Endometrium (tissue), 2 donors: Measurements from ENCODE around the gene DISC1.

ENCODE experiments used
- FAIRE-seq: peaks from 2 replicates; lab custom pipeline; 2012; peaks lifted over from hg19 to GRCh38; lab: Jason Lieb, UNC
- donor health status: control.
- donor health status: control.

The DISC1 gene

GRCh38 chr1:231821281-231821680 is 194.7 kb downstream of the DISC1 start:
- FAIRE-seq = peak; percentile 71

DNA sequence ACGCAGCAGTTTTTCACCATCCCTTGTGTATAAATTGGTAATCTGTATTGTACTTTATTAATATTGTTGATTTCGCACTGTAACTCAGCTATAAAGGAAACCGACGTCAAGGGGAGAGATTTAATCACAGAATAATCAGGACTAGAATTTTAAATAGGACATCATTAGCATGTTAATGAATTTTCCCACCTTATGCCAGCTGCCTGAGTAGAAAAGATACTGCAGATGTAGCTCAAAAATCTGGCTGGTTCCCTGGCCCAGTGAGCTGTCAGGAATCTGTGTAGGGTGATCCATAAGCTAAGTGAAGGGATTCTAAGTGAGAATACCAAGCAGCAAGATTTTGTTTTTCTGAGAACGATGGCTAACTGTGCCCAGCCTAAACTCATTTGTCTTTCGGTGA is 195.5 kb downstream of the DISC1 start:
- no peak for FAIRE-seq

- FAIRE-seq = no peak
Observed at GRCh38 chr1:231826566-231826965, 200.0 kb downstream of the DISC1 start.

DNA sequence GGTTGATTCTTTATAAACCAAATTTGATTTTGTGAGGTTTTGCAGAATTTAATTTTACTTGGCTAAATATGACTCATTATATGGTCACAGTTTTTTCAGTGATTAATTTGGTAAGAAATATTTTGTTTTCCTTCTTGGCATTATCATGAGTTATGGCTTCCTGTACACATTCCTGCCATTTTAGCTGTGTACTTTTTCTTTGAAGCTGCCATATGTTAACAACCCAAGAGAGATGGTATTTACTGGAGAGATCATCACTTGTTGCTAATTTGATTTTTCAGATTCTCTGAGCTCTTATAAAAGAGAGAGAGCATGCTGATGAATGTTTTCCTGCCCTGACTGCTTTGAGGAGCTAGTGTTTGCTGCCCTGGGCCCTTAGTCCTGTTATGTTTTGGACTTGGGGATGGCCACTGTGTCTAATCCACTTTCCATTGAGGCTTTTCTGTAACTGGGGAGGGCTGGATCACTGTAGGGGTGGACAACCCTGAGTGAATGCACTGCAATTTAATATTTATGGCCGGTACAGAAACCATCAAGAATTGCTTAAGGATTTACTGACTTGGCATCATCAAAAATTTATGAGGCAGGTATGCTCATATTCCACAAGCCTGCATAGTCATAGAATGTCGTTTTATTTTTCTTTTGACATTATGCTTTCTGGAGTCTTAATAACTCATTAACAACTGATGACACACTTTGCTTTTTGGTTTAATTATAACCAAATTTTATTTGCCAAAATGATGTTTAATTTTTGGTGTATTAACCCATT is 200.9 kb downstream of the DISC1 start:
- peak; percentile 33 for FAIRE-seq

GRCh38 chr1:231828182-231828920 is 201.8 kb downstream of the DISC1 start:
- FAIRE-seq = no peak

- FAIRE-seq = no peak
Observed at GRCh38 chr1:231829332-231829731, 202.7 kb downstream of the DISC1 start.

DNA sequence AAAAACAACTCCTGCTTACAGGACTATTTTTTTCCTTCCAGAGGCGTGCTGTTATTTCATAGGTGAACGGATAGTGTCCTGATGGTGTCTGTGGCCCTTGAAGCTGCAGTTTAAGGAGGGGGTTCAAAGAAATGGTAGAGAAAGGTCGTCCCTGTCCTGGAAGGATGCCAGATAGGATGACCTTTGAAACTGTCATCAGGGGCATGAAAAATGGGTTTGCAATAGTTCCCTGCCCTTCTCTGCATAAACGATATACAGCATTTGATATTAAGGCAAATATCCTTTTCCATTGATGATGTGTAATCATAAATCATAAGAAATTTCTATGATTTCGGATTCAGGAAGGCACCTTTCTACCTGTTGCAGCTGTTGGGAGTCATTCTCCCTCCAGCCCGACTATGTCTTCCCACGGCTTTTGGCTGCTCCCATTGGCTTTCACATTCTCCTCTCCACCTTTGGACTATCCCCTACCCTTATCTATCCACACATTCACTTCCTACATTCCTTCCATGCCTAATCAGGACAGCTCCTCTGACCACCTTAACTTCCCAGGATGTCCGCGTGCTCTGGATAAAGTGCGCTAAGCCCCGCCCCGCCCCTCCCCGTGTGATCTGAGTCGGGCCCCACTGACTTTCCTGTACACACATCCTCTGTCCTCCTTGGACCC is 209.8 kb downstream of the DISC1 start:
- FAIRE-seq = no peak

DNA sequence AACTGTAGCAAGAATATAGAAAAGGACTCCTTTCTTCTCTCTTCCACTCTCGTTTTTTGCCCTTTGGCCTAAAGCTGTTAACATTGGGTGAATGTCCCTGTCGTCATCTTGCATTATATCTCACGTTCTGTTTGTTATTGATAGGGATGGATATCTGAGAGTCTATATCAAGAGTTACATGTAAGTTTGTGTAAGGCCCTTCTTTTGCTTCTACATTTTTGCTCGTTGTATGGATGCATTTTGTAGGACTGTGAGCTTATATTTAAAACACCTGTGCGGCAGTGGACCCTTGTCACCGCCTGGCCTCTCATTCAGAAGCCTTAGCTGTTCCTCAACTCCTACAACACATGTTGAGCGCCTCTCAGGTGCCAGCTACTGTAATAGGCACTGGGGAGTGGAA is 211.9 kb downstream of the DISC1 start:
- no peak for FAIRE-seq

DNA sequence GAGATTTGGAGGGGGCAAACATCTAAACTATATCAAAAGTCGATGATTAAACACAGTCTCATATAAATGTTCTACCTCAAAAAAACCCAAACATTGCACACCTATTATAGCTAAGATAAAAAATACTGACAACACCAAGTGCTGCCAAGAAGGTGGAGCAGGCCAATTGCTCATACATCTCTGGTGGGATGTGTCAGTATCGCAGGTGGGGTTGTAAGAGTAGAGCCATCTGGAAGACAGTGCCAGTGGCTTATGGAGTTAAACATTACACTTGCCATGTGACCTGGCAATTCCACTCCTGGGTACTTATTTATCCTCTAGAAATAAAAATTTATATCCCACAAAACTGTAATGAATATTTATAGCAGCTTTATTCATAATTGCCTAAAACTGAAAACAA is 213.4 kb downstream of the DISC1 start:
- no peak for FAIRE-seq

GRCh38 chr1:231841616-231842344 is 215.2 kb downstream of the DISC1 start:
- FAIRE-seq = no peak

GRCh38 chr1:231842441-231842840 is 215.9 kb downstream of the DISC1 start:
- no peak for FAIRE-seq

DNA sequence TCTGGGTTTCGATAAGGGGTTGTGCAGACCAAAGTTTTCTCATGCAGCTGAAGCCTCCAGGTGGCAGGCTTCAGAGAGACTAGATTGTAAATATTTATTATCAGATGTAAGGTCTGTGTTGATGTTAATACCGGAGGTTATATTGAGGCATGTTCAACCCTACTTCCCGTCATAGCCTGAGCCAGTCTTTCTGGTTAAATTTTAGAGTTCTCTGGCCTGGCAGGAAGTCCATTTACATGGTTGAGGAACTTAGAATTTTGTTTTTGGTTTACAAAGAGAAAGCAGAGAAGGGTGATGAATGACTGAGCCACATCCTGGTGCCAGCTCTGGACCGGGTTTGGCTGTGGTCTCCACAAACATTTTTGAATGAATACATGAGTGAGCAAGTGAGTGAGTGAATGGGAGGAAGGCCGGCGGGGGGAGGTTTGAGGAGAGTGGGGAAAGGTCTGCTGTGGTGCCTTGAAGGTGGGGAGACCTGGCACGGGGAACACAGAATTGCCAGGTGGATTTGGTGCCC is 218.5 kb downstream of the DISC1 start:
- FAIRE-seq = no peak

- FAIRE-seq = no peak
Observed at GRCh38 chr1:231847612-231848397, 221.2 kb downstream of the DISC1 start.

DNA sequence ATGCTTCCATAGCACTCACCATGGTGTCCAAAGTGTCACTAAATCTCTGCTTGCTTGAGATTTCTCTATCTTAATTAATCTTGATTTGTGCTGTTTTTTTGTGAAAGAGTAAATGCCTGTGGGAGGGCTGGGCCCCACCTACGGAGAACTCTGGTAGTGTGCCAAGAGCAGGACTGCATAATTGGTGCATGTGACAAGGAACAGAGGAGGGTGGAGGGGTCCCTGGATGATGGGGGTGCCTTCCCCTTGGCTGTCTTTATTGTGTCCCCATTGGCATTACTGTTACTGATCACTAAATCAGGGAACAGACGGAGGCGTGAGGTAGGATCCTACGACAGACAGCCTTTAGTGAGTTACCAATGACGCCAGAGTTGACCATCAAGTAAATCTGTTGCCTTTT is 223.4 kb downstream of the DISC1 start:
- FAIRE-seq = no peak

DNA sequence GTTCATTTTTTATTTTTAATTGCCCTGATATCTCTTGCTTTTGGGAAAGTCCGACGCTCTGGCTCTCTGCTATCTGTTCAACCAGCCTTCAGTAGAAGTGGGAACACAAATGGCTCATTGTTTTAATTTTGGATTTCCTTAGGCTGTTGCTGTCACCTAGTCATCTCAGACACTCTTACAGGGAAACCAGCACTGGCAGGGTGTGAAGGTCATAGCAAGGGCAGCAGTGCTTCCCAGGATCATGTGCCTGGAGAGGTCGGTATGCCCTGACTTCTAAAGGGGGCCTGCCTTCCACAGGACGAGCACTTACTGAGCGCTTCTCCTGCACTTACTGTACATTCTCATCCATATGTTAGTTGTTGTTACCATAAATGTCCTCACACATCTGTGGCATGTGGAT is 224.2 kb downstream of the DISC1 start:
- FAIRE-seq = no peak

DNA sequence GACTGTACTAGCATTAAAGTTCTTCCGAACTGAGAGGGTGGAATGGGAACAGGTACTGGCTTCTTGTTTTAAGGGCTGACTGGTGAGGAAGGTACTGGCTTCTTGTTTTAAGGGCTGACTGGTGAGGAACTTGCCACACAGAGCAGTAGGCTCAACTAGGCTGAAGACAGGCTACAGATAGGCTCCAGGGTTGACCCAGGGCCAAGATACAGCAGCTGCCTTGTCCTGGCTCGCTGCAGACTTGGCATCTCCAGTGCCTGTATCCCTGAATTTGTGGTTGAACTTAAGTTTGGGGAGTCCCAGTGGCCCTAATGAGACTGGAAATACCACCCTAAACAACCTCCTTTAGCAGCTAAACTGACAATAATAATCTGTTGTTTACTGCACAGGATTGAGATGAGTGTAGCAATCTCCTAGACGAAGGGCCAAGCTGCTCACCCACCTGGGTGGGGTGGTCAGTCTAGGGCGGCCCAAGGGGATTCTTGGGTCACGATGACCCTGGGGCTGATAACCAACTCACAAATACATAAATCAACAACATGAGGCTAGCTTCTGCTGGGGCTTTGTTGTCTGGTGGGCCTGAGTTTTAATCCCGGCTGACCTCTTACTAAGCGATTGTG is 227.1 kb downstream of the DISC1 start:
- FAIRE-seq = no peak

DNA sequence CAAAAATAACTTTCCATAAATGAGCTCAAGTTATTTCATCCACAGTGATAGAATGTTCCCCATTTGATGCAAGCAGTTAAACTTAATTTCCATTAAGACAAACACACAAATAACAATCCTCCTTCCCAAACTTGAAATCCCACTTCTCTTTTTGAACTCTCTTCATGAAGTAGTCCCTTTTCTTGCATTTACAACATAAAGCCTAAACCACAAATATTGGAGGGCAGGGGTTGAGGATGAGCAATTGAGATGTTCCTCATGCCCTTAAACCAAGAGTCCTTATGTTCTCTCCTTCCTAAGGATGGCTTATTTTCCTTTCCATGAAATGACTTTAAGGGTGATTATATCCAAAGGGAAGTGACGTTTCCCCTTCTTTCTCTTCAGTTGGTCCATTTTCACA is 228.8 kb downstream of the DISC1 start:
- no peak for FAIRE-seq

GRCh38 chr1:231855926-231856325 is 229.3 kb downstream of the DISC1 start:
- FAIRE-seq = no peak

DNA sequence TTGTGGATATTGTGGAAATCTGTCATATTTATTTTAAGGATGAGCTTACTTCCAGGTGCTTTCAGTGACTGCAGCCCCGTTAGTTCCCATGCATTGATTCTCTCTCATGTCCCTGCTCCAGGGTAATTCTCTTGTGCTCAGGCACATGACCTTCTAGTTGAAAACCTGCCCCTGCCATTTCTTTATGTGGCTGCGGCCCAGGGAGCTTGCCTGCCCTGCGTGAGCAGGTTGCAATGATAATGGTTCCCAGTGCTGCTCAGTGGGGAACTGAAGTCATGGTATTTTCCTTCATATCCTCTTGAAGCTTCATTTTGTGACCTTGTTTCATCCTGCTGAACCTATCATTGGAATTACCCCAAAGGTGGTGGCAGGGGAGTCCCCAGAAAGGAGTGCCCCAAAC is 229.8 kb downstream of the DISC1 start:
- FAIRE-seq = no peak

GRCh38 chr1:231856894-231857293 is 230.3 kb downstream of the DISC1 start:
- FAIRE-seq = no peak

DNA sequence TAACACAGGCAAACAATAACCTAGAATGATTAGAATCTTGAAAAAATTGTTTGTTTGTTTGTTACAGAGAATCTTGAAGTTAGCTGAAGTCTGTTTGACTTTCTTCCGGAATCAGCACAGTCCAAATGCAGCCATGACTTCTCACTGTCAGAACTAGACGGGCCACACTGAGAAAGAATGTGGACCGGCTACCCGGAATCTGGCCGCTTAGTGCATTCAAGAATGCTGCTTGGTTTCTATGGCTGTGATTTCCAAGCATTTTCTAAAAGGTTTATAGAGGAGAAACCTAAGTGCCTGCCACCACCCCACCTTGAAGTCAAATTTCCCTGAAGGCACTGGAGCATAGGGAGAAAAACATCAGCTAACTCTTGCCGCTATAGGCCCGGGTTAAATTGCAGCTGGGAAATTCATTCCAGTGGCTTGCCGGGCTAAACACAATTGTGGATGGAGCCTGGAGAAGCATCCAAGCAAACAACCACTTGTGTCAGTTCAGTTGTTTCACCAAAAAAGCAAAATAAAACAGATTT is 231.1 kb downstream of the DISC1 start:
- FAIRE-seq = no peak
